Left ventricle myocardium inferior (tissue), 1 donor: ENCODE results near the gene SLC2A8. TPM values are rescaled to one million over a fixed set of nuclear protein-coding genes. Genes with fewer than 3 reads are reported as not detected.

Source experiments
- DNase-seq: peaks from one replicate; pipeline ENCODE4 v3.0.0-alpha.2; 2020
- H3K27ac ChIP-seq: fragments of 200-600 bp; replicated peaks from 2 replicates; pipeline ENCODE4 v1.8.0; 2021
- H3K27me3 ChIP-seq: fragments of 200-600 bp; 2 replicates; pipeline ENCODE4 v1.8.0; 2021; ENCODE audit warnings: low read depth
- H3K36me3 ChIP-seq: fragments of 200-600 bp; 2 replicates; pipeline ENCODE4 v1.8.0; 2021
- H3K4me1 ChIP-seq: fragments of 200-600 bp; 2 replicates; pipeline ENCODE4 v1.8.0; 2021
- H3K4me3 ChIP-seq: fragments of 200-600 bp; 2 replicates; pipeline ENCODE4 v1.8.0; 2021; ENCODE audit warnings: mild to moderate bottlenecking, moderate library complexity
- H3K9me3 ChIP-seq: fragments of 200-600 bp; replicated peaks from 2 replicates; pipeline ENCODE4 v1.8.0; 2021
- intact Hi-C: fragments of 100-400 bp; cut with micrococcal nuclease; formaldehyde crosslinking; loops from one replicate; pipeline ENCODE4 v1.11.0; 2022
- total RNA-seq: library from RNA; stranded (reverse); fragmentation: NEBNext Ultra II Directional; extraction: Animal tissue kit (Norgen Biotek cat#: 25700); gene quantifications from one replicate; pipeline ENCODE4 v1.2.1, GENCODE V29; 2021
- TF ChIP-seq, protein P1 (sequence below): fragments of 200-600 bp; IDR thresholded peaks from 2 replicates; pipeline ENCODE4 v1.8.0; 2021; ENCODE audit warnings: antibody characterized with exemption, mild to moderate bottlenecking, borderline replicate concordance
- donor health status: DM: no; HTN: yes; CAD: no; lungs with severe emphysema.

The SLC2A8 gene
- total RNA-seq, 1 donor from 2014 or later, result 16.1 TPM

- H3K9me3 ChIP-seq, result no peaks in the 10 kb centered on the region
- TF ChIP-seq, protein P1, sequence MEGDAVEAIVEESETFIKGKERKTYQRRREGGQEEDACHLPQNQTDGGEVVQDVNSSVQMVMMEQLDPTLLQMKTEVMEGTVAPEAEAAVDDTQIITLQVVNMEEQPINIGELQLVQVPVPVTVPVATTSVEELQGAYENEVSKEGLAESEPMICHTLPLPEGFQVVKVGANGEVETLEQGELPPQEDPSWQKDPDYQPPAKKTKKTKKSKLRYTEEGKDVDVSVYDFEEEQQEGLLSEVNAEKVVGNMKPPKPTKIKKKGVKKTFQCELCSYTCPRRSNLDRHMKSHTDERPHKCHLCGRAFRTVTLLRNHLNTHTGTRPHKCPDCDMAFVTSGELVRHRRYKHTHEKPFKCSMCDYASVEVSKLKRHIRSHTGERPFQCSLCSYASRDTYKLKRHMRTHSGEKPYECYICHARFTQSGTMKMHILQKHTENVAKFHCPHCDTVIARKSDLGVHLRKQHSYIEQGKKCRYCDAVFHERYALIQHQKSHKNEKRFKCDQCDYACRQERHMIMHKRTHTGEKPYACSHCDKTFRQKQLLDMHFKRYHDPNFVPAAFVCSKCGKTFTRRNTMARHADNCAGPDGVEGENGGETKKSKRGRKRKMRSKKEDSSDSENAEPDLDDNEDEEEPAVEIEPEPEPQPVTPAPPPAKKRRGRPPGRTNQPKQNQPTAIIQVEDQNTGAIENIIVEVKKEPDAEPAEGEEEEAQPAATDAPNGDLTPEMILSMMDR, result no peak
- intact Hi-C loops, result no loop called here
- DNase-seq, result no peak
- H3K27me3 ChIP-seq, result no peaks in the 10 kb centered on the region
- peaks cover 42% of the 10 kb centered on the region for H3K36me3 ChIP-seq
- peaks cover 10% of the 10 kb centered on the region for H3K4me1 ChIP-seq
- no peak overlapping the region for H3K27ac ChIP-seq
- no peak overlapping the region for H3K4me3 ChIP-seq
These were observed 36.1 kb upstream of the SLC2A8 start for GRCh38 chr9:127360829-127361228.

DNA sequence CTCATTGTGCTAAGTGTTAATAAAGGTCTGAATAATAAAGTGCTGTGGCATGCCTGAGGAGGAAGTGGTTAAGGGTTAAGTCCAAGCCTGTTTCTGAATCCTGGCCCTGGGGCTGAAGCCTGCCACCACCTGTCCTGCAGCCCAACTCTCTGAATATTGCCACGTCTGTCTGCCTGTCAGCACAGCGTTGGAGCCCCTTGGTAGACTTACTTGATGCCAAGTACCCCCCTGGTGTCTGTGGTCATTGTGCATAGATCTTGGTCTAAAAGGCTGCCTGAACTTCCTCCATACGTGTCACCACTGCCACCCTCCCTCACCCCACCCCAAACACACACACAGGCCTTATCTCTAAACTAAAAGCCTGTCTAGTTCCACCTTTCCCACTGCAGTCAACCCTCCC lies 35.4 kb upstream of the SLC2A8 start:
- Histone ChIP-seq H3K36me3 (peaks cover 35% of the 10 kb centered on the region), H3K4me3 (no peak overlapping the region), H3K4me1 (peaks cover 10% of the 10 kb centered on the region), H3K27me3 (no peaks in the 10 kb centered on the region), H3K9me3 (no peaks in the 10 kb centered on the region), H3K27ac (no peak overlapping the region)
- TF ChIP-seq, protein P1, result no peak
- DNase-seq, result no peak
- intact Hi-C loops, result no loop called here

- TF ChIP-seq, protein P1, result no peak
- Histone ChIP-seq H3K4me3 (no peak overlapping the region), H3K27me3 (no peaks in the 10 kb centered on the region), H3K4me1 (peaks cover 10% of the 10 kb centered on the region), H3K9me3 (no peaks in the 10 kb centered on the region), H3K27ac (no peak overlapping the region), H3K36me3 (peaks cover 22% of the 10 kb centered on the region)
- DNase-seq, result no peak
- intact Hi-C loops, result no loop called here
These were observed 34.1 kb upstream of the SLC2A8 start for GRCh38 chr9:127362829-127363228.

DNA sequence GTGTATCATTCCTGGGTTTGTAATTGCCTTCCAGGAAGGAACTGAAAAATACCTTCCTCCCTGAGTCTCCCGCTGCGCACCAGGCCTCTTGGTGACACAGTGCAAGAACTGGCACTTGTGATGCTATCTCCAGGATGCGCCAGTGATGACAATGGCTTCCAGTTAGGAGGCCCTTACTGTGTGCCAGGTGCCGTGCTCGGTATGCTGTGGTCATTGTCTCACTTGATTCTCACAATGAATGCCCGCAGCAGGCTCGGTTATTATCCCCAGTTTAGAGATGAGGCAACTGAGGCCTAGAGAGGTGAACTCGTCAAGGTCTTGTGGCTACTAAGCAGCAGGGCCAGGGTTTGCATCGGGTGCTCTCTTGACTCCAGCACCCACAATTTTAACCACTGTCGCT lies 31.5 kb upstream of the SLC2A8 start:
- intact Hi-C loops, result no loop called here
- TF ChIP-seq, protein P1, result no peak
- Histone ChIP-seq H3K4me1 (peaks cover 16% of the 10 kb centered on the region), H3K4me3 (no peak overlapping the region), H3K27ac (no peak overlapping the region), H3K9me3 (no peaks in the 10 kb centered on the region), H3K36me3 (peaks cover 16% of the 10 kb centered on the region), H3K27me3 (no peaks in the 10 kb centered on the region)
- DNase-seq, result no peak

DNA sequence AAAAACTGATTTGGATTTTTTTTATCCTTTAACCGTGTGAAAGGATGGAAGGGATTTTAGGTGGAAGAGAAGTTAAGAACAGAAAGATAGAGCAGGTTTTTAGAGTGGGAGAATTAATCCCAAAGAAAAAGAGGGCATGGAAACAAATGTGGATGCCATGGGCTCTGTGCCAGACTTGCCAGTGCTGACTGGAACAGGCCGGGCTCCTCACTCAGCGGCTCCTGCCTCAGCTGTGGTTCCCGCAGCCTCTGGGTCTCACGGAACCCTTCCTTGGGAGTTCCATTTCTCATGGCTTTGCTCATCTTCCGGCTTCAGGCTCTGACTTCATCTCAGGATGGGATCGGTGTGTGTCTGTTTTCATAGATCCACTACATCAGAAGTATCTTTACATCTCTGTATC lies 30.4 kb upstream of the SLC2A8 start:
- no peaks in the 10 kb centered on the region for H3K27me3 ChIP-seq
- no peak overlapping the region for H3K4me3 ChIP-seq
- intact Hi-C loops, result no loop called here
- H3K27ac ChIP-seq, result no peak overlapping the region
- peaks cover 16% of the 10 kb centered on the region for H3K36me3 ChIP-seq
- DNase-seq, result no peak
- H3K4me1 ChIP-seq, result peaks cover 17% of the 10 kb centered on the region
- TF ChIP-seq, protein P1, result no peak
- H3K9me3 ChIP-seq, result no peaks in the 10 kb centered on the region
